SU-DHL-6 (cell line): ENCODE results near the gene EYS.
"Not testable (repeated sequence)": the region's sequence is repeated elsewhere in the genome, so short reads cannot be mapped to it uniquely, and the experiment has no call there.

Experiments
- H2AFZ ChIP-seq: fragments of 200-600 bp; sonication (generic); 2 replicates; pipeline ENCODE4 v1.6.1; 2014; ENCODE audit warnings: low read depth, mild to moderate bottlenecking, moderate library complexity, mixed read lengths, antibody characterized with exemption, low read length; ENCODE audit not compliant: severe bottlenecking
- H3F3A ChIP-seq: fragments of 200-600 bp; shearing (Covaris generic); 2 replicates; pipeline ENCODE4 v1.6.0; 2016; ENCODE audit warnings: antibody characterized with exemption, mild to moderate bottlenecking; ENCODE audit not compliant: insufficient read depth
- H3K27ac ChIP-seq: fragments of 200-600 bp; sonication (generic); 2 replicates; pipeline ENCODE4 v1.5.1; 2016; ENCODE audit warnings: low read depth, mild to moderate bottlenecking, low read length, moderate library complexity, mixed read lengths
- H3K27me3 ChIP-seq: fragments of 200-600 bp; sonication (generic), shearing (Covaris generic); 2 replicates; pipeline ENCODE4 v1.6.0; 2014; ENCODE audit warnings: mild to moderate bottlenecking, low read length
- H3K36me3 ChIP-seq: fragments of 200-600 bp; sonication (generic); 2 replicates; pipeline ENCODE4 v1.6.1; 2014; ENCODE audit warnings: mild to moderate bottlenecking, low read length, mixed read lengths
- H3K4me2 ChIP-seq: fragments of 300-600, 200-600 bp; shearing (Covaris generic), sonication (generic); 2 replicates; pipeline ENCODE4 v1.6.0; 2014; ENCODE audit warnings: low read length, low read depth, mild to moderate bottlenecking; ENCODE audit not compliant: poor library complexity, severe bottlenecking
- H3K4me3 ChIP-seq: fragments of 200-600 bp; sonication (generic); 2 replicates; pipeline ENCODE4 v1.5.1; 2014; ENCODE audit warnings: antibody characterized with exemption, low read length, mild to moderate bottlenecking, mixed read lengths; ENCODE audit not compliant: insufficient read depth, poor library complexity, severe bottlenecking
- H3K79me2 ChIP-seq: fragments of 200-600 bp; sonication (generic); 2 replicates; pipeline ENCODE4 v1.6.1; 2014; ENCODE audit warnings: mild to moderate bottlenecking, low read length, moderate library complexity; ENCODE audit not compliant: insufficient read depth
- H3K9ac ChIP-seq: fragments of 200-600 bp; sonication (generic); 2 replicates; pipeline ENCODE4 v1.7.0; 2014; ENCODE audit warnings: mild to moderate bottlenecking, low read length
- H3K9me2 ChIP-seq: fragments of 200-600 bp; sonication (generic); replicated peaks from 2 replicates; pipeline ENCODE4 v1.6.1; 2014; ENCODE audit warnings: low read length; ENCODE audit not compliant: insufficient read depth
- H3K9me3 ChIP-seq: fragments of 200-600 bp; sonication (generic); 2 replicates; pipeline ENCODE4 v1.6.1; 2014; ENCODE audit warnings: low read length, mixed read lengths; ENCODE audit not compliant: insufficient read depth
- H4K20me1 ChIP-seq: fragments of 200-600 bp; sonication (generic); 2 replicates; pipeline ENCODE4 v1.6.1; 2014; ENCODE audit warnings: low read depth, mild to moderate bottlenecking, antibody characterized with exemption, low read length, moderate library complexity, mixed read lengths
- EZH2phosphoT487 ChIP-seq: fragments of 200-600 bp; sonication (generic), shearing (Covaris generic); conservative IDR thresholded peaks from 2 replicates; pipeline ENCODE4 v1.6.1; 2018; ENCODE audit warnings: mild to moderate bottlenecking, antibody characterized with exemption, low read length, moderate library complexity, mixed read lengths
- TF ChIP-seq, protein P1 (sequence below): fragments of 200-600 bp; sonication (generic); IDR thresholded peaks from one replicate; pipeline ENCODE4 v1.5.1; 2017; ENCODE audit warnings: antibody characterized with exemption, mild to moderate bottlenecking, low read length, moderate library complexity; ENCODE audit not compliant: insufficient read depth, poor library complexity, severe bottlenecking

Gene EYS

DNA sequence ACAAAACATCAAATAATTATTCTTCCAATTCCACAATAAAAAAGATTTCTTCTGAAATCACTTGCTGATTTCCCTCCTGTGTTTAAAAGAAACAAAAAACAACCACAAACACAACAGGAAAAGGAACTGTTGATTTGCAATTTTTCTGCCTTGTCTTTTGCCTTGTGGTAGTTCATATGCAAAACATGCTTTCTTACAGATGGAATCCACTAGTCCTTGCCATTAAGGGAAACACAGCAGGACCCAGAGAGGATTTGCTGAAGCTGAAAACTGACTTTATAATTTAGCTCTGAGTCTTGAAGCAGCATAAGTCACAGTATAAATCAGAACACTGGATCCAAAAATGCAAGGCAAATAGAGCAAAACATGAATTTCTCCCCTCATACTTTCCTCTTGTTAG is 1742.7 kb downstream of the EYS start:
- TF ChIP-seq EZH2phosphoT487, result no peak
- TF ChIP-seq, protein P1, sequence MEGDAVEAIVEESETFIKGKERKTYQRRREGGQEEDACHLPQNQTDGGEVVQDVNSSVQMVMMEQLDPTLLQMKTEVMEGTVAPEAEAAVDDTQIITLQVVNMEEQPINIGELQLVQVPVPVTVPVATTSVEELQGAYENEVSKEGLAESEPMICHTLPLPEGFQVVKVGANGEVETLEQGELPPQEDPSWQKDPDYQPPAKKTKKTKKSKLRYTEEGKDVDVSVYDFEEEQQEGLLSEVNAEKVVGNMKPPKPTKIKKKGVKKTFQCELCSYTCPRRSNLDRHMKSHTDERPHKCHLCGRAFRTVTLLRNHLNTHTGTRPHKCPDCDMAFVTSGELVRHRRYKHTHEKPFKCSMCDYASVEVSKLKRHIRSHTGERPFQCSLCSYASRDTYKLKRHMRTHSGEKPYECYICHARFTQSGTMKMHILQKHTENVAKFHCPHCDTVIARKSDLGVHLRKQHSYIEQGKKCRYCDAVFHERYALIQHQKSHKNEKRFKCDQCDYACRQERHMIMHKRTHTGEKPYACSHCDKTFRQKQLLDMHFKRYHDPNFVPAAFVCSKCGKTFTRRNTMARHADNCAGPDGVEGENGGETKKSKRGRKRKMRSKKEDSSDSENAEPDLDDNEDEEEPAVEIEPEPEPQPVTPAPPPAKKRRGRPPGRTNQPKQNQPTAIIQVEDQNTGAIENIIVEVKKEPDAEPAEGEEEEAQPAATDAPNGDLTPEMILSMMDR, result no peak
- Histone ChIP-seq H3K27ac (no peak overlapping the region), H3K4me2 (no peak overlapping the region), H3K9me3 (no peaks in the 10 kb centered on the region), H4K20me1 (no peaks in the 10 kb centered on the region), H3K27me3 (no peaks in the 10 kb centered on the region), H3K36me3 (no peaks in the 10 kb centered on the region), H3K9me2 (no peaks in the 10 kb centered on the region), H3K4me3 (no peak overlapping the region), H3F3A (no peaks in the 10 kb centered on the region), H2AFZ (no peak overlapping the region), H3K9ac (no peak overlapping the region), H3K79me2 (no peaks in the 10 kb centered on the region)

- no peak overlapping the region for H3K4me2 ChIP-seq
- TF ChIP-seq EZH2phosphoT487, result no peak
- TF ChIP-seq, protein P1, result no peak
Measured at GRCh38 chr6:63963769-63964315, 1743.2 kb downstream of the EYS start.

DNA sequence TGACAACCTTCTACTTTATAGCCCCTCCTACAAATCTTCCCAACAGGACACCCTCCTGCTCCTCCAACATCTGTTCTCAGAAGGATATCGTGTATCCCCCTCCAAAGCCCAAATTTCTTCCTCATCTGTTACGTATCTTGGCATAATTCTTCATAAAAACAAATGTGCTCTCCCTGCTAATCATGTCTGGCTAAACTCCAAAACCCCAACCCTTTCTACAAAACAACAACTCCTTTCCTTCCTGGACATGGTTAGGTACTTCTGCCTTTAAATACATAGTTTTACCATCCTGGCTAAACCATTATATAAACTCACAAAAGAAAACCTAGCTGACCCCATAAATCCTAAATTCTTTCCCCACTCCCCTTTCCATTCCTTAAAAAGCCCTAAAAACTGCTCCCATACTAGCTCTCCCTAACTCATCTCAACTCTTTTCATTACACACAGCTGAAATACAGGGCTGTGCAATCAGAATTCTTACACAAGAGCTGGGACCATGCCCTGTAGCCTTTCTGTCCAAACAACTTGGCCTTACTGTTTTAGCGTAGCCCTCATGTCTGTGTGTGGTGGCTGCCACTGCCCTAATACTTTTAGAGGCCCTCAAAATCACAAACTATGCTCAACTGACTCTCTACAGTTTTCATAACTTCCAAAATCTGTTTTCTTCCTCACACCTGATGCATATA is 1753.5 kb downstream of the EYS start:
- not testable (repeated sequence) for H3K79me2 ChIP-seq, H4K20me1 ChIP-seq, H3K9me3 ChIP-seq, H3K36me3 ChIP-seq, H2AFZ ChIP-seq, H3K4me2 ChIP-seq, H3K9ac ChIP-seq, H3K27ac ChIP-seq, H3K27me3 ChIP-seq, H3K9me2 ChIP-seq, H3F3A ChIP-seq, H3K4me3 ChIP-seq

More at GRCh38 chr6:63963769-63964315, 1743.2 kb downstream of the EYS start:
- no peaks in the 10 kb centered on the region for H4K20me1 ChIP-seq
- no peaks in the 10 kb centered on the region for H3K9me3 ChIP-seq
- no peak overlapping the region for H2AFZ ChIP-seq
- H3K4me3 ChIP-seq, result no peak overlapping the region
- no peaks in the 10 kb centered on the region for H3F3A ChIP-seq
- no peaks in the 10 kb centered on the region for H3K27me3 ChIP-seq
- no peaks in the 10 kb centered on the region for H3K9me2 ChIP-seq
- H3K9ac ChIP-seq, result no peak overlapping the region
- H3K36me3 ChIP-seq, result no peaks in the 10 kb centered on the region
- H3K79me2 ChIP-seq, result no peaks in the 10 kb centered on the region
- H3K27ac ChIP-seq, result no peak overlapping the region

DNA sequence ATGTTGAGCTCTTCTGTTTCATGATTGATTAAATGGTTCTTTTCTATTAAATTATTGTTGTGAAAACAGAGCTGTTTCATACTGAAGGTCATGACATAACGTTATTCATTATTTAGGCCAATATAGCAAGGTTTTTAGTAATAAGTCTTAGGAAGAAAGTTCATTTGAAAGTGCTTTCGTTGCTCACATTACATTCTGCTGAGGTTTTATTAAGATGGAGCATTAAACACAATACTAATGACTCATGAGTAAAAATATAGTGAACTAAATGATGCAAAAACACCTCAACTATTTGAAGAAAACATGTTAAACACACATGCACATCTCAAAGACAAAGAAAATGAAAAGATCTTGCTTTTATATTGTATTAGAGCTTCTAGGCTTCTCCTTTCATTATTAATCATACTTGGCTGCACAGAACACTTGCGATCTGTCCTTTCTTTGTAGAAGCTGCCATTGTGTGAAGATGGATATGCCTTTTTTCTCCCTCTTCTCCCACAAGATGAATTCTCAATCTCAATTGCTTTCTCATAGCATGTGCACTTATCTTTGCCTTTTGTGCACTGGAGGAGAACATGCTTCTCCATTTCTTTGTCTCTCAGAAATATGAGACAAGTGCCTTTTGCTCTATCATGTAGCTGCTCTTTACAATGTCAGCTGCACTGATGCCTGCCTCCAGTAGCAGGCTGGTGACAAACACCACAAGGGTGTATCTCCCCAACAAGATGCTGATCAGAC is 1759.1 kb downstream of the EYS start:
- H3K79me2 ChIP-seq, result no peaks in the 10 kb centered on the region
- H3K4me3 ChIP-seq, result no peak overlapping the region

More for the DNA sequence above, 1759.1 kb downstream of the EYS start:
- TF ChIP-seq, protein P1, result no peak
- no peak for TF ChIP-seq EZH2phosphoT487
- H3K9me2 ChIP-seq, result no peaks in the 10 kb centered on the region
- H2AFZ ChIP-seq, result no peak overlapping the region
- no peaks in the 10 kb centered on the region for H3F3A ChIP-seq
- H3K27me3 ChIP-seq, result no peaks in the 10 kb centered on the region
- H3K36me3 ChIP-seq, result no peaks in the 10 kb centered on the region
- H4K20me1 ChIP-seq, result no peaks in the 10 kb centered on the region
- no peaks in the 10 kb centered on the region for H3K9me3 ChIP-seq
- H3K27ac ChIP-seq, result no peak overlapping the region
- H3K9ac ChIP-seq, result no peak overlapping the region
- no peak overlapping the region for H3K4me2 ChIP-seq
